Astrocyte (in vitro differentiated cells and primary cell): Measurements from ENCODE around the gene SLC17A7.

Experiments
- CTCF ChIP-seq: IDR thresholded peaks from 2 replicates; pipeline ENCODE4 v1.5.1; 2011; ENCODE audit warnings: low read depth, mild to moderate bottlenecking, inconsistent platforms, low read length, moderate library complexity; ENCODE audit not compliant: insufficient read depth
- EZH2 ChIP-seq: IDR thresholded peaks from 2 replicates; pipeline ENCODE4 v1.6.1; 2012; ENCODE audit warnings: mild to moderate bottlenecking, low read length, inconsistent platforms; ENCODE audit not compliant: insufficient read depth

- no peak for TF ChIP-seq CTCF
- no peak for TF ChIP-seq EZH2
These were observed 12.5 kb upstream of the SLC17A7 start for GRCh38 chr19:49453757-49454240.
